Measurements from ENCODE around the gene PLXNA3. TPM values are rescaled to one million over a fixed set of nuclear protein-coding genes. Genes with fewer than 3 reads are reported as not detected.

The PLXNA3 gene
- total and polyA plus RNA-seq, 3 donors from 2014 or later, result 24.7 to 63.5 (median 37.3) TPM

DNA sequence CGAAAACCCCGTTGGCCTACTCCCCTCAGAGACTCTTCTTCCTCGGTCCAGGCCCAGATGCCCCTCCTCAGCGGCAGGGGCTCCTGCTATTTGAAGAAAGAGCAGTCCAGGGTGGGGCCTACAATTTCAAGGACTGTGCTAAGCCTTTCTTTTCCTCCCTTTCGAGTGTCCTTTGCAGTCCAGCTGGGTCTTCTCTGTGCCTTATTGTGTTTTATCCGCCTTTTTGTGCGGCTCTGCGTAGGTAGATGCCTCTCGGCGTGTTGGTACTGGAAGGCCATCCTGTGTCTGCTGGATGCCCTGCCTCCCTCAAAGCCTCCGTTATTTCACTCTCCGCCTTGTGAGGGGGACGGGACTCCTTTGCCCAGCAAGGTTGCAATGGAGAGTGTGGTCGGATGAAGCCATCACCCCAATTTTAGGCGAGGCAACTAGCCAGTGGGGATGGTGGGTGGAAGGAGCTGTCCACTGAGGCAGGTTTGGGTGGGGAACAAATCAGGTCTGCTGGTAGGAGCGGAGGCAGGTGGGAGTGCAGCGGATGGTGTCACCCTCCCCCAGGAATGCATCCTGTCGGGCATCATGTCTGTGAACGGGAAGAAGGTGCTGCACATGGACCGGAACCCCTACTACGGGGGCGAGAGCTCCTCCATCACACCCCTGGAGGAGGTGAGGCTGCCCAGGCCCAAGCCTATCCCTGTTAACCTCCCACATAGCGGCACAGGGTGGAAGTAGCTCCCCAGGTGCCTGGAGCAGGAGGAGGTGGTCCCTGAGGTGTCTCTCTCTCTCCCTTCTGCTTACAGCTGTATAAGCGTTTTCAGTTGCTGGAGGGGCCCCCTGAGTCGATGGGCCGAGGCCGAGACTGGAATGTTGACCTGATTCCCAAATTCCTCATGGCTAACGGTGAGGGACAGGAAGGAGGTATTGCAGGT, 19.8 kb upstream of the PLXNA3 start:
- TF ChIP-seq, protein P1, sequence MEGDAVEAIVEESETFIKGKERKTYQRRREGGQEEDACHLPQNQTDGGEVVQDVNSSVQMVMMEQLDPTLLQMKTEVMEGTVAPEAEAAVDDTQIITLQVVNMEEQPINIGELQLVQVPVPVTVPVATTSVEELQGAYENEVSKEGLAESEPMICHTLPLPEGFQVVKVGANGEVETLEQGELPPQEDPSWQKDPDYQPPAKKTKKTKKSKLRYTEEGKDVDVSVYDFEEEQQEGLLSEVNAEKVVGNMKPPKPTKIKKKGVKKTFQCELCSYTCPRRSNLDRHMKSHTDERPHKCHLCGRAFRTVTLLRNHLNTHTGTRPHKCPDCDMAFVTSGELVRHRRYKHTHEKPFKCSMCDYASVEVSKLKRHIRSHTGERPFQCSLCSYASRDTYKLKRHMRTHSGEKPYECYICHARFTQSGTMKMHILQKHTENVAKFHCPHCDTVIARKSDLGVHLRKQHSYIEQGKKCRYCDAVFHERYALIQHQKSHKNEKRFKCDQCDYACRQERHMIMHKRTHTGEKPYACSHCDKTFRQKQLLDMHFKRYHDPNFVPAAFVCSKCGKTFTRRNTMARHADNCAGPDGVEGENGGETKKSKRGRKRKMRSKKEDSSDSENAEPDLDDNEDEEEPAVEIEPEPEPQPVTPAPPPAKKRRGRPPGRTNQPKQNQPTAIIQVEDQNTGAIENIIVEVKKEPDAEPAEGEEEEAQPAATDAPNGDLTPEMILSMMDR (IDR thresholded peaks at IDR 0.05), result no peak
- TF ChIP-seq POLR2A (IDR thresholded peaks at IDR 0.05), result no peak
- Histone ChIP-seq H3K27me3 (no peaks in the 10 kb centered on the region), H3K36me3 (ENCODE audit: low read depth, missing control alignments) (no peaks in the 10 kb centered on the region), H3K4me3 (peak overlapping the region; percentile 61 to 74), H3K4me1 (no peaks in the 10 kb centered on the region), H3K27ac (peak overlapping the region; percentile 83 to 88), H3K9me3 (no peaks in the 10 kb centered on the region)
- DNase-seq, result no peak
- 4 to 21% methylated on average over 9 to 19 of the region's 28 CpGs for WGBS, 2 donors
- intact Hi-C loops (cut with DNase I; ENCODE audit: low total_unique reads), result no loop called here

DNA sequence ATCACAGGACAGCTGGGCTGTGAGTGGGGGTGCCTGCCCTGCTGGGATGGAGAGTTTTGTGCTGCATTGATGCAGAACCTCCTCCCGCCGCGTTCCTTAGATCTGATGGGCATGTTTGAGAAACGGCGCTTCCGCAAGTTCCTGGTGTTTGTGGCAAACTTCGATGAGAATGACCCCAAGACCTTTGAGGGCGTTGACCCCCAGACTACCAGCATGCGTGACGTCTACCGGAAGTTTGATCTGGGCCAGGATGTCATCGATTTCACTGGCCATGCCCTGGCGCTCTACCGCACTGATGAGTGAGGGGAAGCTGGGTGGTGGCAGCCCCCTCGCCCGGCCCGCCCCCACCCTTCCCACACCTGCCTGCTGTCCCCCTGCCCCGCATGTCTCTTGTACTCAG, 18.2 kb upstream of the PLXNA3 start:
- H3K4me3 ChIP-seq, result no peak overlapping the region
- WGBS, 2 donors, result 78 to 80% methylated on average over 4 to 12 of the region's 18 CpGs
- peaks cover under 1% of the 10 kb centered on the region for H3K4me1 ChIP-seq
- no peak for DNase-seq
- H3K9me3 ChIP-seq, result no peaks in the 10 kb centered on the region
- H3K27ac ChIP-seq, result no peak overlapping the region
- no peak for TF ChIP-seq POLR2A (IDR thresholded peaks at IDR 0.05)
- TF ChIP-seq, protein P1 (IDR thresholded peaks at IDR 0.05), result no peak
- no peaks in the 10 kb centered on the region for H3K36me3 ChIP-seq (ENCODE audit: low read depth, missing control alignments)
- H3K27me3 ChIP-seq, result no peaks in the 10 kb centered on the region
- intact Hi-C loops (cut with DNase I; ENCODE audit: low total_unique reads), result no loop called here

DNA sequence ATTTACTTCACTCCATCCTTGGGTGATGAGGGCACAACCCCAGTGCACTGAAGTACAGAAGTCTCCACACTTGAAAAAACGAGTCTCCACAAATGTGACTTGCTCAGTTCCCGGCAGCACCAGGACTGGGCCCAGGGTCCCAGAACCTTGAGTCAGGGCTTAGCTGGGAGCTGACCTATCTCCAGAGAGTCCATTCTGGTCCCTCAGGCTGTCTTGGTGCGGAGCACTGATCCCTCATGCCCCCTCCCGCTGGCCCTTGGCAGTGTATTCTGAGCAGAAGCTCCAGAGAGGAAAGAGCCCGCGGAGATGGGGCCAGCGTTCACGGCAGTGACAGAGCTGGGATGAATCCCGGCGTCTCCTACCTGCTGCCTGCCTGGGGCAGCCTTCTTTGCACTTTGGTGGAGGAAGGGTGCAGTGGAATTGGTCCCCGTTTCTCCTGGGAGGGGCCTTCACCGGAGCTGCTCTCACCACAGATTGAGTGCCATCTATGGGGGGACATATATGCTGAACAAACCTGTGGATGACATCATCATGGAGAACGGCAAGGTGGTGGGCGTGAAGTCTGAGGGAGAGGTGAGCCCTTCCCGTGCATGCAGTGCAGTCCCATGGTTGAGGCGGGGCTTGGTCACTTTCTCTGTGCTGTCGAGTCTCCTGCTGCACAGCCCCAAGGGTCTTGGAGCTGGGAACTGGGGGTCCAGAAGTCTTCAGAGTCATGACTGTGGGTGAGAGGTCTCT, 17.3 kb upstream of the PLXNA3 start:
- H3K9me3 ChIP-seq, result no peaks in the 10 kb centered on the region
- H3K4me1 ChIP-seq, result peaks cover 5% of the 10 kb centered on the region
- H3K4me3 ChIP-seq, result no peak overlapping the region
- no peak for TF ChIP-seq POLR2A (IDR thresholded peaks at IDR 0.05)
- TF ChIP-seq, protein P1 (IDR thresholded peaks at IDR 0.05), result no peak
- no peaks in the 10 kb centered on the region for H3K27me3 ChIP-seq
- DNase-seq, result no peak
- H3K36me3 ChIP-seq (ENCODE audit: low read depth, missing control alignments), result no peaks in the 10 kb centered on the region
- intact Hi-C loops (cut with DNase I; ENCODE audit: low total_unique reads), result no loop called here
- 87% methylated on average over 17 of the region's 17 CpGs; no CpG with 5 or more reads in 1 of the 2 donors for WGBS, 2 donors
- H3K27ac ChIP-seq, result no peak overlapping the region

GRCh38 chrX:154441564-154441963, 16.5 kb upstream of the PLXNA3 start:
- intact Hi-C loops (cut with DNase I; ENCODE audit: low total_unique reads), result no loop called here
- Histone ChIP-seq H3K27me3 (no peaks in the 10 kb centered on the region), H3K36me3 (ENCODE audit: low read depth, missing control alignments) (no peaks in the 10 kb centered on the region), H3K9me3 (no peaks in the 10 kb centered on the region), H3K27ac (no peak overlapping the region), H3K4me3 (no peak overlapping the region), H3K4me1 (peaks cover 5% of the 10 kb centered on the region)
- 80 to 92% methylated on average over 2 to 6 of the region's 11 CpGs for WGBS, 2 donors
- no peak for DNase-seq
- TF ChIP-seq, protein P1 (IDR thresholded peaks at IDR 0.05), result no peak
- no peak for TF ChIP-seq POLR2A (IDR thresholded peaks at IDR 0.05)
